OCI-LY3 (cell line): ENCODE data around the gene MAST2.

Experiments used
- CTCF ChIP-seq: fragments of 200-600, 300-600 bp; sonication (generic); IDR thresholded peaks from 2 replicates; pipeline ENCODE4 v1.5.1; 2014; ENCODE audit warnings: antibody characterized with exemption, low read length, low read depth
- EZH2phosphoT487 ChIP-seq: fragments of 200-600 bp; shearing (Covaris generic); IDR thresholded peaks from 2 replicates; pipeline ENCODE4 v1.6.1; 2018; ENCODE audit warnings: antibody characterized with exemption, mixed run types, low read depth

GRCh38 chr1:46058936-46059335 lies 255.5 kb downstream of the MAST2 start:
- TF ChIP-seq CTCF (no peak), EZH2phosphoT487 (no peak)
